Endothelial cell of umbilical vein (primary cell): ENCODE data around the gene CENPP. TPM values are rescaled to one million over a fixed set of nuclear protein-coding genes. Genes with fewer than 3 reads are reported as not detected.

Experiments
- BruUV-seq: library from RNA; stranded (reverse); fragments of 400-500 nt; replicated peaks from 2 replicates; lab custom pipeline; 2021; lab: Mats Ljungman, UMichigan
- CTCF ChIA-PET: fragments of 300-600, 350-600 bp; sonication (Branson Sonifier 250); formaldehyde crosslinking; loops from one replicate; lab custom pipeline; 2021; ENCODE audit warnings: antibody characterized with exemption, inconsistent platforms; lab: Charles Lee
- POLR2A ChIA-PET: fragments of 300-600, 350-600 bp; sonication (Branson Sonifier 250); formaldehyde crosslinking; loops from one replicate; lab custom pipeline; 2021; ENCODE audit warnings: antibody characterized with exemption, inconsistent platforms; lab: Charles Lee
- DNase-seq: peaks from one replicate; pipeline ENCODE4 v3.0.0-alpha.2; 2011; ENCODE audit warnings: low read depth, low spot score
- FAIRE-seq: peaks from 2 replicates; lab custom pipeline; 2011; peaks lifted over from hg19 to GRCh38; lab: Jason Lieb, UNC
- H2AFZ ChIP-seq: 2 replicates; pipeline ENCODE4 v1.6.0; 2012; ENCODE audit warnings: low read depth, low read length, control low read depth, inconsistent platforms
- H3K27ac ChIP-seq: 2 replicates; pipeline ENCODE4 v1.5.1; 2011; ENCODE audit warnings: low read depth, mild to moderate bottlenecking, control low read depth, low read length, moderate library complexity; ENCODE audit not compliant: insufficient read depth
- H3K27me3 ChIP-seq, 2 experiments: 2 replicates each; pipeline versions ENCODE4 v1.6.0 to v1.6.1; 2011; ENCODE audit warnings: low read length in 2 of 2, mixed read lengths in 1 of 2; ENCODE audit not compliant: control insufficient read depth in 2 of 2, insufficient read depth in 2 of 2
- H3K36me3 ChIP-seq, 2 experiments: 2 replicates in 1 of 2; 3 replicates in 1 of 2; pipeline ENCODE4 v1.5.1; 2011; ENCODE audit warnings: low read length in 2 of 2, mild to moderate bottlenecking in 1 of 2, moderate library complexity in 1 of 2; ENCODE audit not compliant: control insufficient read depth in 2 of 2, insufficient read depth in 2 of 2; ENCODE audit errors: extremely low read depth in 1 of 2
- H3K4me1 ChIP-seq: 3 replicates; pipeline ENCODE4 v1.5.1; 2011; ENCODE audit warnings: mild to moderate bottlenecking, low read length; ENCODE audit not compliant: control insufficient read depth, insufficient read depth; ENCODE audit errors: extremely low read depth
- H3K4me2 ChIP-seq: 2 replicates; pipeline ENCODE4 v1.6.1; 2011; ENCODE audit warnings: low read length, control low read depth, mixed read lengths; ENCODE audit not compliant: insufficient read depth
- H3K4me3 ChIP-seq, 3 experiments: fragments of 200-600 bp in 1 of 3; sonication (generic), shearing (Covaris generic) in 1 of 3; replicated peaks in 1 of 3; 2 replicates each; pipeline ENCODE4 v1.5.1; 2011 to 2016; ENCODE audit warnings: control low read depth in 3 of 3, low read length in 3 of 3, mild to moderate bottlenecking in 2 of 3, inconsistent platforms in 1 of 3, low read depth in 1 of 3, moderate library complexity in 1 of 3; ENCODE audit not compliant: insufficient read depth in 1 of 3
- H3K79me2 ChIP-seq: 2 replicates; pipeline ENCODE4 v1.6.0; 2012; ENCODE audit warnings: low read length, inconsistent platforms; ENCODE audit not compliant: control insufficient read depth, insufficient read depth
- H3K9ac ChIP-seq: replicated peaks from 2 replicates; pipeline ENCODE3; 2011; ENCODE audit warnings: low read length, control low read depth; ENCODE audit not compliant: insufficient read depth; ENCODE audit errors: extremely low read depth
- H3K9me1 ChIP-seq: replicated peaks from 3 replicates; pipeline ENCODE4 v1.6.0; 2011; ENCODE audit warnings: mild to moderate bottlenecking, low read length; ENCODE audit not compliant: control insufficient read depth, insufficient read depth; ENCODE audit errors: extremely low read depth
- H3K9me3 ChIP-seq: replicated peaks from 2 replicates; pipeline ENCODE4 v1.5.1; 2012; ENCODE audit warnings: low read length, inconsistent platforms; ENCODE audit not compliant: control insufficient read depth, insufficient read depth
- H4K20me1 ChIP-seq: replicated peaks from 2 replicates; pipeline ENCODE3; 2011; ENCODE audit warnings: mild to moderate bottlenecking, low read length; ENCODE audit not compliant: control insufficient read depth, insufficient read depth; ENCODE audit errors: extremely low read depth
- CTCF ChIP-seq, 2 donors: IDR thresholded peaks; 1 replicate in 1 of 2; 2 replicates in 1 of 2; pipeline ENCODE4 v1.5.1; 2011; ENCODE audit warnings: low read length in 2 of 2, mild to moderate bottlenecking in 2 of 2, moderate library complexity in 2 of 2, control low read depth in 1 of 2, inconsistent platforms in 1 of 2, low read depth in 1 of 2; ENCODE audit not compliant: insufficient read depth in 1 of 2; ENCODE audit errors: extremely low read depth in 1 of 2
- EZH2 ChIP-seq: IDR thresholded peaks from 2 replicates; pipeline ENCODE4 v1.6.1; 2012; ENCODE audit warnings: borderline replicate concordance, low read depth, mild to moderate bottlenecking, moderate library complexity, low read length, inconsistent platforms; ENCODE audit not compliant: severe bottlenecking
- FOS ChIP-seq: IDR thresholded peaks from 2 replicates; pipeline ENCODE4 v1.6.1; 2011; ENCODE audit warnings: mild to moderate bottlenecking, low read length, moderate library complexity, borderline replicate concordance; ENCODE audit not compliant: insufficient read depth
- GATA2 ChIP-seq: IDR thresholded peaks from 2 replicates; pipeline ENCODE4 v1.7.0; 2011; ENCODE audit warnings: low read depth, mild to moderate bottlenecking, moderate library complexity, mixed read lengths, low read length; ENCODE audit not compliant: insufficient read length, insufficient read depth
- JUN ChIP-seq: IDR thresholded peaks from 2 replicates; pipeline ENCODE4 v1.6.1; 2011; ENCODE audit warnings: borderline replicate concordance, low read depth; ENCODE audit not compliant: insufficient read length, insufficient read depth
- MAX ChIP-seq: IDR thresholded peaks from 2 replicates; pipeline ENCODE4 v1.6.1; 2011; ENCODE audit not compliant: insufficient read depth, insufficient read length
- MYC ChIP-seq: IDR thresholded peaks from one replicate; pipeline ENCODE4 v1.6.1; 2011; ENCODE audit warnings: mild to moderate bottlenecking, low read depth, low read length
- POLR2A ChIP-seq: IDR thresholded peaks from 2 replicates; pipeline ENCODE4 v1.6.1; 2012; ENCODE audit warnings: low read depth, mild to moderate bottlenecking, control low read depth, low read length
- POLR2AphosphoS5 ChIP-seq: IDR thresholded peaks from 2 replicates; pipeline ENCODE4 v1.6.1; 2012; ENCODE audit warnings: low read depth, mild to moderate bottlenecking, control low read depth, low read length, moderate library complexity; ENCODE audit not compliant: insufficient read depth
- dilution Hi-C: fragments of 300-500 bp; cut with MboI; formaldehyde crosslinking; loops from one replicate; pipeline ENCODE4 v1.15.0; 2019; ENCODE audit warnings: low sequenced_read_pairs; ENCODE audit not compliant: extremely low pct_ligation_motif_present
- intact Hi-C: fragments of 100-400 bp; cut with micrococcal nuclease; formaldehyde crosslinking; loops from one replicate; pipeline ENCODE4 v1.10.0; 2022
- polyA plus RNA-seq, 4 experiments: library from polyadenylated mRNA; depleted of rRNA in 3 of 4; stranded (reverse) in 3 of 4; unstranded in 1 of 4; fragments of >200 nt; gene quantifications; 2 replicates each; pipeline versions ENCODE4 v1.2.1 to v1.2.3, GENCODE V29; 2011 to 2012; ENCODE audit warnings: missing spikeins in 1 of 4
- total RNA-seq: library from RNA; stranded (reverse); gene quantifications from 2 replicates; pipeline ENCODE4 v1.2.3, GENCODE V29; 2021

The CENPP gene
- total and polyA plus RNA-seq, 2 donors (not counting 3 experiments of a cell fraction or from before 2014, with no cell fraction given), result 1.2 to 12.0 TPM

- dilution Hi-C loops, result no loop called here
- peaks cover 10 to 37% of the 10 kb centered on the region in 2 experiments for H3K36me3 ChIP-seq
Observed at GRCh38 chr9:92642564-92642963, 316.8 kb downstream of the CENPP start.

More at GRCh38 chr9:92642564-92642963, 316.8 kb downstream of the CENPP start:
- H3K9ac ChIP-seq, result no peak overlapping the region
- H3K9me3 ChIP-seq, result no peaks in the 10 kb centered on the region
- FAIRE-seq, result no peak
- no peaks in the 10 kb centered on the region for H3K9me1 ChIP-seq
- no peaks in the 10 kb centered on the region for H4K20me1 ChIP-seq
- ChIA-PET CTCF (no interaction called here), POLR2A (no interaction called here)
- DNase-seq, result no peak
- no peak overlapping the region for H2AFZ ChIP-seq
- no peak overlapping the region for H3K27ac ChIP-seq
- no peak overlapping the region for H3K4me2 ChIP-seq
- intact Hi-C loops, result no loop called here
- no peak overlapping the region for H3K4me3 ChIP-seq
- no peaks in the 10 kb centered on the region for H3K4me1 ChIP-seq
- H3K27me3 ChIP-seq, result no peaks in the 10 kb centered on the region
- BruUV-seq, result no TSS peak
- TF ChIP-seq GATA2, result no peak
- no peak for TF ChIP-seq EZH2
- TF ChIP-seq FOS, result no peak
- no peak for TF ChIP-seq JUN
- no peak for TF ChIP-seq MAX
- no peak for TF ChIP-seq POLR2A
- no peak for TF ChIP-seq POLR2AphosphoS5
- no peak for TF ChIP-seq CTCF (IDR thresholded peaks at IDR 0.05; ENCODE audit: extremely low read depth in 1 of 2, insufficient read depth in 1 of 2, low read depth in 1 of 2, low read length in 2 of 2)
- TF ChIP-seq MYC, result no peak
- H3K79me2 ChIP-seq, result peaks cover 6% of the 10 kb centered on the region
